Fibroblast of lung (primary cell): ENCODE measurements around the gene ISYNA1. TPM values are rescaled to one million over a fixed set of nuclear protein-coding genes. Genes with fewer than 3 reads are reported as not detected.

Experiments used
- DNase-seq, 2 donors: peaks; one replicate each; pipeline versions ENCODE4 v3.0.0 to v3.0.0-alpha.2; 2010; ENCODE audit warnings: low read depth in 2 of 2
- H2AFZ ChIP-seq: 2 replicates; pipeline ENCODE4 v1.5.1; 2012; ENCODE audit warnings: low read length, control low read depth, inconsistent platforms
- H3K27ac ChIP-seq: 2 replicates; pipeline ENCODE4 v1.5.1; 2011; ENCODE audit warnings: low read length, control low read depth; ENCODE audit not compliant: insufficient read depth
- H3K27me3 ChIP-seq: 2 replicates; pipeline ENCODE4 v1.5.1; 2011; ENCODE audit warnings: mild to moderate bottlenecking, low read length; ENCODE audit not compliant: control insufficient read depth, insufficient read depth
- H3K36me3 ChIP-seq: 2 replicates; pipeline ENCODE4 v1.5.1; 2011; ENCODE audit warnings: low read length; ENCODE audit not compliant: control insufficient read depth, insufficient read depth
- H3K4me1 ChIP-seq: 2 replicates; pipeline ENCODE4 v1.5.1; 2011; ENCODE audit warnings: low read length; ENCODE audit not compliant: control insufficient read depth, insufficient read depth; ENCODE audit errors: extremely low read depth
- H3K4me2 ChIP-seq: 2 replicates; pipeline ENCODE4 v1.5.1; 2011; ENCODE audit warnings: low read length, control low read depth; ENCODE audit not compliant: insufficient read depth; ENCODE audit errors: extremely low read depth
- H3K4me3 ChIP-seq, 4 experiments: fragments of 200-600 bp in 1 of 4; sonication (generic) in 1 of 4; replicated peaks in 1 of 4; 2 replicates each; pipeline ENCODE4 v1.5.1; 2011 to 2016; ENCODE audit warnings: low read length in 4 of 4, low read depth in 3 of 4, mild to moderate bottlenecking in 3 of 4, control low read depth in 2 of 4, inconsistent platforms in 1 of 4, mixed read lengths in 1 of 4; ENCODE audit not compliant: insufficient read depth in 1 of 4; ENCODE audit errors: control extremely low read depth in 1 of 4
- H3K79me2 ChIP-seq: 2 replicates; pipeline ENCODE4 v1.5.1; 2012; ENCODE audit warnings: mild to moderate bottlenecking, low read length, inconsistent platforms; ENCODE audit not compliant: control insufficient read depth, insufficient read depth
- H3K9ac ChIP-seq: 2 replicates; pipeline ENCODE4 v1.5.1; 2011; ENCODE audit warnings: mild to moderate bottlenecking, low read length, control low read depth; ENCODE audit not compliant: insufficient read depth
- H3K9me3 ChIP-seq: 2 replicates; pipeline ENCODE4 v1.5.1; 2012; ENCODE audit warnings: low read depth, low read length; ENCODE audit not compliant: control insufficient read depth, insufficient read depth
- H4K20me1 ChIP-seq: 2 replicates; pipeline ENCODE4 v1.5.1; 2011; ENCODE audit warnings: low read length; ENCODE audit not compliant: control insufficient read depth, insufficient read depth; ENCODE audit errors: extremely low read depth
- CTCF ChIP-seq, 2 donors: IDR thresholded peaks in 1 of 2; conservative IDR thresholded peaks in 1 of 2; 1 replicate in 1 of 2; 2 replicates in 1 of 2; pipeline ENCODE4 v1.5.1; 2011 to 2012; ENCODE audit warnings: low read length in 2 of 2, control low read depth in 1 of 2, inconsistent platforms in 1 of 2, low read depth in 1 of 2, mild to moderate bottlenecking in 1 of 2
- EZH2 ChIP-seq: IDR thresholded peaks from 2 replicates; pipeline ENCODE4 v1.5.1; 2012; ENCODE audit warnings: low read length, control low read depth, mild to moderate bottlenecking; ENCODE audit errors: missing control alignments
- polyA plus RNA-seq, 2 donors: library from polyadenylated mRNA; depleted of rRNA in 1 of 2; stranded (reverse) in 1 of 2; unstranded in 1 of 2; fragments of >200 nt; gene quantifications; 2 replicates each; pipeline ENCODE4 v1.2.1, GENCODE V29; 2011 to 2012; ENCODE audit warnings: missing spikeins in 1 of 2
- total RNA-seq: library from RNA; depleted of rRNA; stranded (reverse); fragments of >200 nt; gene quantifications from 2 replicates; pipeline ENCODE4 v1.2.1, GENCODE V29; 2014

Gene ISYNA1
- total and polyA plus RNA-seq, 2 donors (not counting 1 experiment from before 2014, with no cell fraction given): 10.3 to 25.6 TPM

- no peaks in the 10 kb centered on the region for H3K9me3 ChIP-seq
- no peak for TF ChIP-seq EZH2
- TF ChIP-seq CTCF (conservative IDR thresholded peaks at IDR 0.05 in 1 of 2, IDR thresholded peaks at IDR 0.05 in 1 of 2; ENCODE audit: low read depth in 1 of 2, low read length in 2 of 2): no peak
- H3K27ac ChIP-seq: no peak overlapping the region
- H2AFZ ChIP-seq: no peak overlapping the region
- peaks cover 7% of the 10 kb centered on the region for H3K36me3 ChIP-seq
- H4K20me1 ChIP-seq: no peaks in the 10 kb centered on the region
- peaks cover 7% of the 10 kb centered on the region for H3K4me1 ChIP-seq
- H3K79me2 ChIP-seq: peaks cover 46% of the 10 kb centered on the region
- no peak overlapping the region for H3K9ac ChIP-seq
- DNase-seq: no peak
- no peaks in the 10 kb centered on the region for H3K27me3 ChIP-seq
- H3K4me2 ChIP-seq: no peak overlapping the region
- no peak overlapping the region for H3K4me3 ChIP-seq
Measured at GRCh38 chr19:18474366-18474887, 36.5 kb upstream of the ISYNA1 start.

- Histone ChIP-seq H4K20me1 (no peaks in the 10 kb centered on the region), H3K4me3 (no peak overlapping the region), H3K79me2 (peaks cover 44% of the 10 kb centered on the region), H2AFZ (no peak overlapping the region), H3K27ac (no peak overlapping the region), H3K9me3 (no peaks in the 10 kb centered on the region), H3K27me3 (no peaks in the 10 kb centered on the region), H3K4me2 (no peak overlapping the region), H3K9ac (no peak overlapping the region), H3K4me1 (peaks cover 6% of the 10 kb centered on the region), H3K36me3 (peaks cover 11% of the 10 kb centered on the region)
- DNase-seq: no peak
- TF ChIP-seq CTCF (conservative IDR thresholded peaks at IDR 0.05 in 1 of 2, IDR thresholded peaks at IDR 0.05 in 1 of 2; ENCODE audit: low read depth in 1 of 2, low read length in 2 of 2) (no peak), EZH2 (no peak)
Measured at GRCh38 chr19:18473706-18474087, 35.8 kb upstream of the ISYNA1 start.

- H3K4me1 ChIP-seq: peaks cover 2% of the 10 kb centered on the region
- no peak overlapping the region for H3K4me3 ChIP-seq
- H3K9me3 ChIP-seq: no peaks in the 10 kb centered on the region
- H3K9ac ChIP-seq: no peak overlapping the region
- no peak for DNase-seq
- no peak overlapping the region for H2AFZ ChIP-seq
- peaks cover 12% of the 10 kb centered on the region for H3K36me3 ChIP-seq
- H3K4me2 ChIP-seq: no peak overlapping the region
- no peak overlapping the region for H3K27ac ChIP-seq
- peaks cover 44% of the 10 kb centered on the region for H3K79me2 ChIP-seq
- H3K27me3 ChIP-seq: no peaks in the 10 kb centered on the region
- TF ChIP-seq CTCF (conservative IDR thresholded peaks at IDR 0.05 in 1 of 2, IDR thresholded peaks at IDR 0.05 in 1 of 2; ENCODE audit: low read depth in 1 of 2, low read length in 2 of 2) (no peak), EZH2 (no peak)
- no peaks in the 10 kb centered on the region for H4K20me1 ChIP-seq
Measured at GRCh38 chr19:18473003-18473705, 35.2 kb upstream of the ISYNA1 start.
